AG04449 (cell line): Measurements from ENCODE around the gene KRTAP10-2.
"Not testable (repeated sequence)": the region's sequence is repeated elsewhere in the genome, so short reads cannot be mapped to it uniquely, and the experiment has no call there.

ENCODE experiments used
- CTCF ChIA-PET: fragments of 350-600 bp; formaldehyde crosslinking; extraction: SDS; loops from one replicate; lab custom pipeline; 2021; ENCODE audit warnings: antibody characterized with exemption; lab: Yijun Ruan, JAX
- POLR2A ChIA-PET: fragments of 400-600, 350-600 bp; formaldehyde crosslinking; extraction: SDS; loops from one replicate; lab custom pipeline; 2020; ENCODE audit warnings: antibody characterized with exemption, inconsistent platforms; lab: Yijun Ruan, JAX
- DNase-seq: peaks from one replicate; pipeline ENCODE4 v3.0.0-alpha.2; 2010; ENCODE audit warnings: low read depth, low spot score
- H3K4me3 ChIP-seq: 2 replicates; pipeline ENCODE4 v1.5.1; 2011; ENCODE audit warnings: low read depth, mild to moderate bottlenecking, control low read depth, low read length
- TF ChIP-seq, protein P1 (sequence below): IDR thresholded peaks from one replicate; pipeline ENCODE4 v1.5.1; 2011; ENCODE audit warnings: mild to moderate bottlenecking, moderate library complexity, low read length, control low read depth, inconsistent platforms; ENCODE audit not compliant: insufficient read depth; ENCODE audit errors: missing control alignments

KRTAP10-2 gene, protein sequence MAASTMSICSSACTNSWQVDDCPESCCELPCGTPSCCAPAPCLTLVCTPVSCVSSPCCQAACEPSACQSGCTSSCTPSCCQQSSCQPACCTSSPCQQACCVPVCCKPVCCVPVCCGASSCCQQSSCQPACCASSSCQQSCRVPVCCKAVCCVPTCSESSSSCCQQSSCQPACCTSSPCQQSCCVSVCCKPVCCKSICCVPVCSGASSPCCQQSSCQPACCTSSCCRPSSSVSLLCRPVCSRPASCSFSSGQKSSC

DNA sequence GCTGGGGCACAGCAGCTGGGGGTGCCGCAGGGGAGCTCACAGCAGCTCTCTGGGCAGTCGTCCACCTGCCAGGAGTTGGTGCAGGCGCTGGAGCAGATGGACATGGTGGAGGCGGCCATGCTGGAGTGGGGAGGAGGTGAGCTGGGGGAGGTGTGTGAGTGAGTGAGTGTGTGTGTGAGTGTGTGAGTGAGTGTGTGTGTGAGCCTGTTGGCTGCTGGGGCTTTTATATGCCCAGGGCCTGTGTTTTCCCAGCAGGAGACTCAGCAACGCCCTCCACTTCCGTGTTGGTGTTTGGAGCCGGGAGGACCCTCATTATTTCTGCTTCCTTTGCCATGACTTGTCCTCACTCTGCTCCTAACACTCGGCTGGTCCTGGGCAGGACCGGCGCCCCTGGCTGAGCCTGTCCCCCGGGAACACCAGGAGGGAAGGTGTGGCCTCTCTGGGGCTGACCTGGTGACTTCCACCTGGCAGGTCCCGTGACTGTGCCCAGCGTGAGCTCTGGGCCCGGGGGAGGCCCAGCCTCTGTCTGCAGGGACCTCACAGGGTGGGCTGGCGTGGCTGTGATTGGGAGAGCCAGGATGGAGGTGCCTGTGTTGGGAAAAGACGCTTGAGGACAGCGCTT, at the start of gene KRTAP10-2:
KRTAP10-2 (minus strand) TSS at position 166 of the 622 bp plus-strand sequence; CDS start at position 119, 47 bp downstream.
- DNase-seq = no peak
- TF ChIP-seq, protein P1, sequence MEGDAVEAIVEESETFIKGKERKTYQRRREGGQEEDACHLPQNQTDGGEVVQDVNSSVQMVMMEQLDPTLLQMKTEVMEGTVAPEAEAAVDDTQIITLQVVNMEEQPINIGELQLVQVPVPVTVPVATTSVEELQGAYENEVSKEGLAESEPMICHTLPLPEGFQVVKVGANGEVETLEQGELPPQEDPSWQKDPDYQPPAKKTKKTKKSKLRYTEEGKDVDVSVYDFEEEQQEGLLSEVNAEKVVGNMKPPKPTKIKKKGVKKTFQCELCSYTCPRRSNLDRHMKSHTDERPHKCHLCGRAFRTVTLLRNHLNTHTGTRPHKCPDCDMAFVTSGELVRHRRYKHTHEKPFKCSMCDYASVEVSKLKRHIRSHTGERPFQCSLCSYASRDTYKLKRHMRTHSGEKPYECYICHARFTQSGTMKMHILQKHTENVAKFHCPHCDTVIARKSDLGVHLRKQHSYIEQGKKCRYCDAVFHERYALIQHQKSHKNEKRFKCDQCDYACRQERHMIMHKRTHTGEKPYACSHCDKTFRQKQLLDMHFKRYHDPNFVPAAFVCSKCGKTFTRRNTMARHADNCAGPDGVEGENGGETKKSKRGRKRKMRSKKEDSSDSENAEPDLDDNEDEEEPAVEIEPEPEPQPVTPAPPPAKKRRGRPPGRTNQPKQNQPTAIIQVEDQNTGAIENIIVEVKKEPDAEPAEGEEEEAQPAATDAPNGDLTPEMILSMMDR = no peak
- ChIA-PET CTCF (no interaction called here), POLR2A (no interaction called here)
- no peak within 1 kb of the TSS for H3K4me3 ChIP-seq

DNA sequence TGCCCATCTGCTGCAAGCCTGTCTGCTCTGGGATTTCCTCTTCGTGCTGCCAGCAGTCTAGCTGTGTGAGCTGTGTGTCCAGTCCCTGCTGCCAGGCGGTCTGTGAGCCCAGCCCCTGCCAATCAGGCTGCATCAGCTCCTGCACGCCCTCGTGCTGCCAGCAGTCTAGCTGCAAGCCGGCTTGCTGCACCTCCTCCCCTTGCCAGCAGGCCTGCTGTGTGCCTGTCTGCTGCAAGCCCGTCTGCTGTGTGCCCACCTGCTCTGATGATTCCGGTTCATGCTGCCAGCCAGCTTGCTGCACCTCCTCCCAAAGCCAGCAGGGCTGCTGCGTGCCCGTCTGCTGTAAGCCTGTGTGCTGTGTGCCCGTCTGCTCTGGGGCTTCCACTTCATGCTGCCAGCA, 49.8 kb upstream of the KRTAP10-2 start:
- CTCF ChIA-PET, H3K4me3 ChIP-seq, POLR2A ChIA-PET, DNase-seq: not testable (repeated sequence)

DNA sequence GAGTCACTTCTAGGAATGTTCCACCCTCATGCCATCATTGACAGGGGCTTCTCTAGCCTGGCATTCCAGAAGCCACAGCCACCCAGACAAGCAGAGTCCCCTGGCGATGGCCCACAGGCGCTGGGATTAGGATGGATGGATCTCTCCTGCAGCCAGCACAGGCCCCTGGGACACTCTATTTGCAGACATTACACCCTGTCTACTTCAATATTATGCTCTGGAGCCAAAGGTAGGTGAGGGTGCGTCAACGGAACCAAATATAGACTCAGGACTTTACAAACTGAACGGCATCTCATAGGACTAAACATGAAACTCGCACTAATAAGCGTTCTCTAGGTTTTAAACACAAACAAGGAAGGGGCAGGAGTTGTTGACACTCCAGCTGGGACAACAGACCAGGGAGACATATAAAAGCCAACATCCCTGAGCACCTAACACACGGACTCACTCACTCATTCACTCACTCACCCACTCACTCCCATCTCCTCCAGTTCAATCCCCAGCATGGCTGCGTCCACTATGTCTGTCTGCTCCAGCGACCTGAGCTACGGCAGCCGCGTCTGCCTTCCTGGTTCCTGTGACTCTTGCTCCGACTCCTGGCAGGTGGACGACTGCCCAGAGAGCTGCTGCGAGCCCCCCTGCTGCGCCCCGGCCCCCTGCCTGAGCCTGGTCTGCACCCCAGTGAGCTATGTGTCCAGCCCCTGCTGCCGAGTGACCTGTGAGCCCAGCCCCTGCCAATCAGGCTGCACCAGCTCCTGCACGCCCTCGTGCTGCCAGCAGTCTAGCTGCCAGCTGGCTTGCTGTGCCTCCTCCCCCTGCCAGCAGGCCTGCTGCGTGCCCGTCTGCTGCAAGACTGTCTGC, 49.0 kb upstream of the KRTAP10-2 start, which contains the start of gene KRTAP10-7:
KRTAP10-7 (plus strand) TSS at position 480 of the 861 bp plus-strand sequence; CDS start at position 505, 25 bp downstream.
- CTCF ChIA-PET, POLR2A ChIA-PET: not testable (repeated sequence)

DNA sequence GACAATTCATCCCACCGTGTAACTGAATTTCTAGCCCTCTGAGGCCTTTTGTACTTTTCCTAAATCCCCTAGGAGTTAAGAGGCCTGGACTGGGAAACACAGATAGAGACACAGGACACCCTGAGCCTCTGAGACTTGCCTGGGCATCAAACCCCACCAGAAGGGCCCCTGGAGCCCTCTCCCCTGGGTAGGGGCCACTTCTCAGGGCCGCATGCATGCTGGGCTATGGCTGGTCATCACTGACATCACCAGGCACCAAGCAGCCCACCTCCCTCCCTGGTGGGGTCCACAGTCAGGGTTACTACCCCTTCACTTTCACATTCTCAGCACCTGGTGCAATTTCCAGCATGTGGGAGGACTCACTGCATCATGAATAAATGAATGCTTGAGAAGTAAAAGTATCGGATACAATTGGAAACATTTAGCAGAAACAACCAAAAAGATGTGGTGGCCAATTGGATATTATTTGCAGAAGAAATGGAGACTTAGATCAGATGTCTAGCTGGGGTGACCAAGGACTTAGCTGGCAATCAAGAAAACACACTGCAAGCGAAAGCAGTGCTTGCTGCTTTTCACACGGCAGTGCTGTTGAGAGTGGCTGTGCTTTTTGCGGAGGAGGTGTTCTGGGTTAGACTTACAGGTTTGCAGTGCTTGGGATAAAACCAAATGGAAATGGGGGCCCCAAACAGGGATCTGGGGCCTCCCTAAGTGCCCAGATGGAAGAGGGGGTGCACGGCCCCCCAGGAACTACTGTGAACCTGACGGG, 48.1 kb upstream of the KRTAP10-2 start:
- CTCF ChIA-PET = no interaction called here
- POLR2A ChIA-PET = no interaction called here
- TF ChIP-seq, protein P1 = no peak
- no peak for DNase-seq
- H3K4me3 ChIP-seq = no peak overlapping the region

More for the DNA sequence above, 49.0 kb upstream of the KRTAP10-2 start, which contains the start of gene KRTAP10-7:
- not testable (repeated sequence) for DNase-seq, H3K4me3 ChIP-seq

DNA sequence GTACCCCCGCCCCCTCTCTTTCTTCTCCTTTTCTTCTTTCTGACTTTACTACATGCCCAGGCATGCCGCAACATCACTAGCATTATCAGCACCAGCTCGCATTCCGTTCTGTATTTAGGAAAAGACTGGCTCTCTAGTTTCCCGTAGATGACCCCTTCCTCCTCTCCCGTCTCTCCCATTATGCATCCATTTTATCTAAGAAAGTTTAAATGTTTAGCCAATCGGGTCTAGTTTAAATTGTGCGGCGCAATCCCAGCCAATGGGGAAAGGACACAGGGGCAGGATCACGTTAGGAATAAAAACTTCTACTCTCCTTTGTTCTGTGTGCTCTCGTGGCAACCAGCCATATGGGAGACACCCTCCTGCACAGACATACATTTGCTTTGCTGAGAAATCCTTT, 46.8 kb upstream of the KRTAP10-2 start:
- no peak for DNase-seq
- POLR2A ChIA-PET = no interaction called here
- TF ChIP-seq, protein P1 = no peak
- CTCF ChIA-PET = no interaction called here
- H3K4me3 ChIP-seq = no peak overlapping the region

DNA sequence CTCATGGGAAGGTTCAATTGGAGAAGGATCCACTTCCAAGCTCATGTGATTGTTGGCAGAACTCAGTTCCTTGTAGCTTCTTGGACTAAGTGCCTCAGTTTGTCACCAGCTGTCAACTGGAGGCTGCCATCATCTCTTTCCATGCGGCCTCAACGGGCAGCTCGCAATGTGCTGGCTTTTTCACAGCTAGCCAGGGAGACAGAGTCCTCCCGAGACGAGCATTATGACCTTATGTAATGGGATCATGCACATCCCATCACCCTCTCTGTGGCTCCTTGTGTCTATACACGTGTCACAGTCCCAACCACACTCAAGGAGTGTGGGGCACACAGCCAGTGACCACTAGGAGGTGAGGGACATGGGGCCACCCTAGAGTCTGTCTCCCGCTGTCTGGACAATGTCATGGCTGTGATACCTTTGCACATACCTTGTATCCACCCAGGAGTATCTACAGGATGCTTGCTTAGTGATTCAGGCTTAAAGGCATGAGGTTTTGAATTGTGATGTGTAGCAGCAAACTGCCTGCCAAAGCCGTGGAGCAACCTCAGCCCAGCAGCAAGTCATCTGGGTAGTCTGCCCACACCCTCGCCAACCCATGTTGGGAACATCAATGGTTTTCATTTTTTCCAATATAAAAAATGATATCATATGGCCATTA, 44.9 kb upstream of the KRTAP10-2 start:
- ChIA-PET CTCF (no interaction called here), POLR2A (no interaction called here)
- H3K4me3 ChIP-seq = no peak overlapping the region
- TF ChIP-seq, protein P1 = no peak
- no peak for DNase-seq
